A204.1 (cell line): ENCODE measurements around the gene RBM20.
"Not testable (repeated sequence)": the region's sequence is repeated elsewhere in the genome, so short reads cannot be mapped to it uniquely, and the experiment has no call there.

Source experiments
- FAIRE-seq: peaks from 2 replicates; lab custom pipeline; 2012; peaks lifted over from hg19 to GRCh38; lab: Jason Lieb, UNC

RBM20 gene

GRCh38 chr10:110679486-110680272, 35.5 kb downstream of the RBM20 start:
- no peak for FAIRE-seq

- no peak for FAIRE-seq
Observed at GRCh38 chr10:110680273-110681020, 36.3 kb downstream of the RBM20 start.

GRCh38 chr10:110681023-110681681, 37.0 kb downstream of the RBM20 start:
- FAIRE-seq: no peak

DNA sequence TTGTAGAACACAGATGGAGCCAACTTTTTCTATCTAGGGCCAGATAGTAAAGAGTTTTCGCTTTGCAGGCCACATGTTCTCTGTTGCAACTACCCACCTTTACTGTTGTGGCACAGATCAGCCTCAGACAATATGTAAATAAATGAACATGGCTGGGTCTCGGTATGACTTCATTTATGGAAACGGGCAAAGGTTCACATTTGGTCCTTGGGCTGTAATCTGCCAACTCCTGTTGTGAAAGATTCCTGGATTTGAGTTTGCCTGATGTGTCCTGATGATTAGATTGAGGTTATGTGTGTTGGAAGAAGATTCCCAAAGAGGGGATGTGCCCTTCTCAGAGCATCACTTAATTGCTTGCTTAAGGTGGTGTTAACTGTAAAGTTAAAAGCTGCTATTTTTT, 38.2 kb downstream of the RBM20 start:
- no peak for FAIRE-seq

DNA sequence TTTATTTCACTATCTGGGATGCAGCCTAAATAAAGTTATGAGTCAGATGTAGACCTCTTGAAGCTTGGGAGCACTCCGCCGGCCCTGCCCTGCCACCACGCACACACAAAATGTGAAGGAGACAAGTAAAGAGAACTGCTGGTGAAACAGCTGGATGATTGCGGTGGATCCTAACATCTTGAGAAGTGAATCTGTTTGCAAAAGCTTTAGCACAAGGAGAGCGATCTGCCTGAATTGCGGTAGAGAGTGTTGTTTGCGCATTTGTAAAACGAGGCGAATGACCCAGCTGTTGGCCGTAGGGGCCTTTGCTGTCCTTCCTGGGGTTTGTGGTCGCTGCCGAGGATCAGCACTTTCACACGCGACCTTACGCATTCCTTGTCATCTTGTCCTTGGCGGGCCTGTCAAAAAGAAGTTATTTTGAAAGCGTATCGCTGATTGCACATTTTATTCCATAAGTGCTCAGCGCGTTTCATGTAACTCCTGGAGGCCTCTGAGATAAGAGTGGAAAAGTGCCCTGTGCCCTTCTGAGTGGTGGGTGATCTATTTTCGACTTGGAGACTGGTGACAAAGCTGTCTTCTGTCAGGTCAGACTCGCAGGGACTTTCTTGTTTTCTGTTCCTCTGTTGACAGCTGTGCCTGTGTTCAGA, 40.8 kb downstream of the RBM20 start:
- no peak for FAIRE-seq

DNA sequence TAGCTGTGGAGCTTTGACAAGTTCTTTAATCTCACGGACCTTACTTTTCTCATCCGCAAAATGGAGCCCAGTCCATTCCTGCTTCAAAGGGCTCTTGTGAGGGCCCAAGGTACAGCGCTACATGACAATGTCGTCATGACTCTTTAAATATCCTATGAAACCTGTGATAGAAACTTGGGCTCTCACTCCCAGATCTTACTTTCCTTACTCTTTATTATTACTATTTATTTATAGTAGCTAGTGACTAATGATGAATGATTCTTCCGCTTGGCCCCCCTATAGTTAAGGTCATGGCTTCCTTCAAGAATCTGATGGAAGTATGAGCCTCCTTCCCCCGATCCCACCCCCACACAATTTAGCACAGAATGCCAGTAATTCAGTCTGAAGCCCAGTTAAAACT, 41.9 kb downstream of the RBM20 start:
- no peak for FAIRE-seq

- no peak for FAIRE-seq
Observed at GRCh38 chr10:110686949-110687348, 42.8 kb downstream of the RBM20 start.

DNA sequence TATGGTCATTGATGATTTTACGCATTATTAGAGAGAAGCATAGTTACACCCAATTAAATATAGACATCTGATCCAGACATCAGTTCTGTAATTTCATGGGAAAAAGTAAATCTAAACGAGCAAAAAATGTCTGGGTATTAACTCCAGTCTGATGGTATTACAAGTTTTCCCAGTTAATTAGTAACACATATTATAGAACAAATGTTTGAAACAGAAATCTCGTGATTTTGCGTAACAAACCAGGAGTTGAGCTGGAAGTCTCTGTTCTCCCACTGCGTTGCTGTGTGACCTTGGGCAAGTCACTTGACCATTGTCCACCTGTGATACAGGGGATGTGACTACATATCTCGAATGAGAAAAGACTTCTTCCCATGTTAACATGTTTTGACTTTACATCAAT, 43.3 kb downstream of the RBM20 start:
- no peak for FAIRE-seq

DNA sequence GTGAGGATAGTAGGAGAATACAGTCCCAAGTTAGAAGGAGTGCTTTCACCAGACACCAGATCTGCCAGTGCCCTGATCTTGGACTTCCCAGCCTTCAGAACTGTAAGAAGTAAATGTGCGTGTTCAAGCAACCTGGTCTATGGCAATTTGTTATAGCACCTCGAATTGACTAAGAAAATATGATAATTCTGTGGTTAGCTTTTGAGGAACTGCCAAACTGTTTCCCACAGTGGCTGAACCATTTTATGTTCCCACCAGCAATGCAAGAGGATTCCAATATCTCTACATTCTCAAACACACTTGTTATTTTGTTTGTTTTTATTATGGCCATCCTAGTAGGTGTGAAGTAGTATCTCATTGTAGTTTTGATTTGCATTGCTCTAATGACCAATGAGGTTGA, 47.0 kb downstream of the RBM20 start:
- no peak for FAIRE-seq

- FAIRE-seq: no peak
Observed at GRCh38 chr10:110694263-110694662, 50.1 kb downstream of the RBM20 start.

DNA sequence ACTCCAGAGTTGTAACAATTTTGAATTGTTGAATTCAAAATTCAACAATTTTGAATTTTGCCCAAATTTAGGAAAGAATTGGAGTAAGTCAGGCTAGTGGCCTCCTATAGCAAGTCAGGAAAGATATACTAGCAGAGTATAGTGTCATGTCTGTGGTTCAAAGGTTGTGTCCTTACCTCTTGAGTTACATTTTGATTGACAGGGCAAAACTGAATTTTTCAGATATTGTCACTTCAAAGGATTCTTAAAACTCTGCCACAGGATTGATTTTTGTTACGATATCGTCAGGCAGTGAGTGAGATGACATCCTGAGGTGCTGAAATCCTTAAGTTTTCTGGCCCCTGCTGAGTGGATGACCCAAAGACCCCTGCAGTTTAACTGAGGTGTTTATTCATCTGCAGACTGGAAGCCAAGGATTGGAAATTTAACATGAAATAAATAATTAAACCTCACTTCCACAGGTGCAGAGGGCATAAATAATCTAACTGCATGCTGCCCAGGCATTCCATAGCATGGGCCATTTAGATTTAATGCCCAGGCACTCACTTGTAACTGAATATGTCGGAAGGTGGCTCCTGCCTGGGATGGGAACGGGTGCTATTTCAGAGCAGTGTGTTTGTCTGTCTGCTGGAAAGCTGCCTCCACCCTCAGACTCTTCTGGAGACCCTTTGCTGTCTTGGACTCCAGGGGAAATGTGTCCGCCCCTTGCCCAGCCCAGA, 50.8 kb downstream of the RBM20 start:
- no peak for FAIRE-seq

GRCh38 chr10:110695539-110695886, 51.4 kb downstream of the RBM20 start:
- FAIRE-seq: no peak

GRCh38 chr10:110696436-110696835, 52.3 kb downstream of the RBM20 start:
- FAIRE-seq: no peak

DNA sequence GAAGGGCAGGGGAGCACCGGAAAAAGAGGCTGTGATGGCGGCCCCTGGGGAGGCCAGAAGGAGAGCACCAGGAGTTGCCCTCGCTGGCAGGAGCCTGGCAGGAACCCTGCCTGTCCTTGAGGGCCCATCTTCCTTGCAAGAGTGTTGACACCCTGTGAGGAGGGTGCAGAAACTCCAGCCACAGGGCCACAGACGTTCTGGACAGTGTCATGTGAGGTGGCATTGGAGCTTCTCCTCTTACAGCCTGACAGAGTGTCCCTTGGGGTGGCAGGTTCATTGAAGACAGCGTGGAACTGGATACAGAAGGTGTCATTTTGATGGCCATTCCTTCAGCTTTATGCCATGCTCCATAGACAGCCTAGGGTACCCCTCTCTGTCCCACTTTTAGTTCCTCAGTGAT, 54.2 kb downstream of the RBM20 start:
- no peak for FAIRE-seq

- FAIRE-seq: no peak
Observed at GRCh38 chr10:110698782-110699201, 54.7 kb downstream of the RBM20 start.

DNA sequence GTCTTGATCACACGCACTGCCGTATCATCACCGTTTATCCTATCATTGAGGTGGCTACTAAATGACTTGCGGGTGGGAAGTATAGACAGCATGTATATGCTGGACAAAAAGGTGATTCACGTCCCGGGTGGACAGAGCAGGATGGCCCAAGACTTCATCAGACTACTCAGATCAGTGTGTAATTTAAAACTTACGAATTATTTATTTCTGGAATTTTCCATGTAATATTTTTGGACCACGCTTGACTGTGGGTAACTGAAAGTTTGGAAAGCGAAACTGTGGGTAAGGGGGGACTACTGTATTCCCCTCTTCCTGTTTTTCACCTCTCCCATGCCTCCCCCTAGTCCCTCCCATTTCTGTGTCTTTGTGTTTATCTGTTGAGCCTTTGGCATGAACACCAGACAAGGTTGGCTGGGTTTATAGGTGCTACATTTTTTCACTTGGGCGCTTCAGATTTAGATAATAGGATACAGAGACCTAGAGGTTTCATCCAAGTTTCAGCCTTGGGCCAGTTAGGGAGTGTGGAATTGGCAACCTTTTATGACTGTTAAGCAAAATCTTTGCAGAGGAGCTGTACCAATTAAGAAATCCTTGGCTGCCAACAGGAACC, 55.8 kb downstream of the RBM20 start:
- FAIRE-seq: no peak

- no peak for FAIRE-seq
Observed at GRCh38 chr10:110700947-110701616, 56.9 kb downstream of the RBM20 start.

DNA sequence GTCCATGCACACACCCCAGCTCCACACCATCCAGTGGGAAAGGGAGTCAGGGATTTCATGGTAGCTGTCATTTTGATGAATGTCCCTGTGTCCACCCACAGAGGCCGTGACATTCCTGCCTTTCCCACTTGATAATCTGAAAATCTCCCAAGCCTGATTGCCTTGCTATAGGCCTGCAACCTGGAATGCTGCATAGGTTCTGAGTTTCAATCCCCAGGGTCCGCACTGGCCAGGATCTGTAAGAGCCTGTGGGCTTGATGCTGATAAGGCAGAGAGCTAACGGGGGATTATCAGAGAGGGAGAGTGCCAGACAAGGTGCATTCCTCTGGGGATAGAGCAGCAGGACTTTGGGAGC, 57.5 kb downstream of the RBM20 start:
- FAIRE-seq: no peak

GRCh38 chr10:110704070-110704469, 59.9 kb downstream of the RBM20 start:
- FAIRE-seq: no peak

DNA sequence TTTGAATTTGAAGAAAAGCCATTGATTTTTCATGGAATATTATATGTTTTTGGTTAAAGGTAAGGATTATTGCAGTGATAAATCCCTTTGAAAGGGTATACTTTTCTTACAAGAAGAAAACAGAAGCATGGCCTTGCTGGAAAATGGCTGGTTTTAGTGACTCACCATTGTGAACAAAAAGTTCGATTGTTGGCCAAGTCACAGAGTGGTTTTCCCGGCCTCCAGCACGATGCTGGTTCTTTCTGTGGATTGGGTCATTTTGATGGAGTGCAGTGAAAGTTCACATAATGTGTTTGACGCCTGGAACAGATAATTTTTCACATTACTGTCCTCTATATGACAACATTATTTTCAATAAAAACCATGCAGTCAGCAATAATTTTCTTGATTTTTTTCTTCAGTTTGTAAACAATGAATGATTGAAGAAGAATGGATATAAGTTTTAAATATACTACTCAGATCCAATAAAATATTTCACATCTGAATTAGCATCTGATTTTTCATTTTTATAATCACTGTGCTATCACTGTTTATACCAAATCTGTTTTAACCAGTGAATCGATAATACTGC, 60.9 kb downstream of the RBM20 start:
- peak; percentile 6 for FAIRE-seq

- FAIRE-seq: not testable (repeated sequence)
Observed at GRCh38 chr10:110705596-110705995, 61.5 kb downstream of the RBM20 start.
